GM19463 (cell line): ENCODE data around the gene SMYD1.

Source experiments
- ATAC-seq: cut with Tn5 transposase; IDR thresholded peaks from one replicate; pipeline ENCODE4 v1.9.1; 2021; ENCODE audit warnings: mild to moderate bottlenecking, moderate library complexity; ENCODE audit not compliant: unreplicated experiment

The SMYD1 gene

DNA sequence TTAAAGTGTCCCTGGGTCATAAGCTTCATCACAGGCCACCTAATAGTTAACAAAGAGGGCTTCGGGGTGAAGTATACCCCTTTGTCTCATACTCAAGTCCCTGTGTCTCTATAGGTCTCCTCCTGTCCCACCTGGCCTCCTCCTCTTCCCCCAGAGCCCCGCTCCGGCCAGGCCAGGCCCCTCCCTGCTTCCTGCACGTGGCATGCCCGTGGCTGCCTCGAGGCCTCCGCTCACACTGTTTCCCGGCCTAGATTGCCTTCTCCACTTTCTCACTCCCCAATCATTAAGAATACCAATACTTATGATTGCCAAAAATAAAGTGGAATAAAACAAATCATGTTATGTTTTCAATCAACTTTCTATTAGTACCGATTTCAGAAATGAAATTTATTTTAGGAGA, 18.8 kb downstream of the SMYD1 start:
- no peak for ATAC-seq

DNA sequence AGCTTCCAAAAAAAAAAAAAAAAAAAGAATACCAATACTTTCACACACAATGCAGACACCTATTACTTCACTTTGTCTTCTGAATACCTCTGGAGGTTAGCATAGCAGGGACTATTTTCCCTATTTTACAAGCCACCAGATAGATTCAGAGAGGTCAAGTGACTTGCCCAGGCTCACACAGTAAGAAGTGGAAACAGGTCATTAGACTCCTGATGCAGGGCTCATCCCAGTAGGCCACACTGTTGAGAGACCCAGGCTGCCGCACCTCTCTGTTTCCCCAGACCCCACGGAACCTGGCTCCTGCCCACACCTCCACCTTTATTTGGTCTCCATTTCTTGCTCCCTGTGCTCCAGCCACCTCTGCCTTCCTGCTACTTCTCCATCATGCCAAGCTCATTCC, 19.4 kb downstream of the SMYD1 start:
- no peak for ATAC-seq

DNA sequence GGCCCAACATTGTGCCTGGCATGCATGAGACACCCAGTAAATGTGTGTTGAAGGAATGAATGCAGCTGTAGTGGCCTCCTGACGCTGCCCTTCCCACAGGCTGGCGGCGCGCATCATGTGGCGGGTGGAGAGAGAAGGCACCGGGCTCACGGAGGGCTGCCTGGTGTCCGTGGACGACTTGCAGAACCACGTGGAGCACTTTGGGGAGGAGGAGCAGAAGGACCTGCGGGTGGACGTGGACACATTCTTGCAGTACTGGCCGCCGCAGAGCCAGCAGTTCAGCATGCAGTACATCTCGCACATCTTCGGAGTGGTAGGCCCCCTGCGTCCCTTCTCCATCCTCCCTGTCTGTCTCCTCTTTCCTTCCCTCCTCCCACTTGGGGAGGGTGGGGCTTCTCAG, 20.1 kb downstream of the SMYD1 start:
- no peak for ATAC-seq

DNA sequence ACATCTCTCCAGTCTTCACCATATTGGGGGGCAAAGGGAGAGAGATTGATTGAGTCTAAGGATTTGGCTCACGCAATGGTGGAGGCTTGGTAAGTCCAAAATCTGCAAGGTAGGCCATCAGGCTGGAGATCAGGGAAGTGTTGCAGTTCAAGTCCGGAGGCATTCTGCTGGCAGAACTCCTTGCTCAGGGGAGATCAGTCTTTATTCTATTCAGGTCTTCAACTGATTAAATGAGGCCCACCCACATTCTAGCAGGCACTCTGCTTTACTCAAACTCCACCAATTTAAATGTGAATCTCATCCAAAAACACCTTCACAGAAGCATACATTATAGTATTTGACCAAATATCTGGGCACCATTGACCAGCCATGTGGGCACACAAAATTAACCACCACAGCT, 21.4 kb downstream of the SMYD1 start:
- no peak for ATAC-seq

DNA sequence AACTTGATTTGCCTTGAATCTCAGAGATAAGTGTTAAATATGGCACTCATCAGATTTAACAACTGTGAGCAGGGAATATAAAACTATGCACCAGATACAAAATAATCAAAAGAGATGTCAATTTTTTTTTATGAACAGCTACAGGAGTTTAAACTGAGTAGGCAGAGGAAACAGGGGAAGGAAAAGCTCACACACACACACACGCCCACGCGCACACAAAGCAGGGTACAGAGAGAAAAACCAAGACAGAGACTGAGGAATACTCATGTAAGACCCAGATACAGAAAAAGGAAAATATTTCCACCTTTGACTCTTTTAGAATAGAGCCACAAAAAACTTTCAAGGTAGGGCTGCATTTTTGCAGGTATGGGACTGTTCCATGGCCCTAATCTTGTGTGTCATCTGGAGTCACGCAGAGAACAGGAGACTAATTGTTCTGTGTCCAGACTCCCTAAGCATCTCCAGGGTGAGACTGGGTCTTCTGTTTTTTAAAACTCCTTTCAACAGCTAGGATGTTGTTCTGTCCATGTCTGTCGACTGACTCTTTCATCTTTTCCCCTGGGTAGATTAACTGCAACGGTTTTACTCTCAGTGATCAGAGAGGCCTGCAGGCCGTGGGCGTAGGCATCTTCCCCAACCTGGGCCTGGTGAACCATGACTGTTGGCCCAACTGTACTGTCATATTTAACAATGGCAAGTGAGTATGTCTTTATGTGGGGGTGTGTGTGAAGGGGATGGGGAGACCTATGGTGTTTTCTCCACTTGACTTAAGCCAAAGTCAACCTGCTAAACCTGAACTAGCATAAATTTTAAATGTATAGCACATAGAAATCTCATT, 23.0 kb downstream of the SMYD1 start:
- ATAC-seq, result no peak

DNA sequence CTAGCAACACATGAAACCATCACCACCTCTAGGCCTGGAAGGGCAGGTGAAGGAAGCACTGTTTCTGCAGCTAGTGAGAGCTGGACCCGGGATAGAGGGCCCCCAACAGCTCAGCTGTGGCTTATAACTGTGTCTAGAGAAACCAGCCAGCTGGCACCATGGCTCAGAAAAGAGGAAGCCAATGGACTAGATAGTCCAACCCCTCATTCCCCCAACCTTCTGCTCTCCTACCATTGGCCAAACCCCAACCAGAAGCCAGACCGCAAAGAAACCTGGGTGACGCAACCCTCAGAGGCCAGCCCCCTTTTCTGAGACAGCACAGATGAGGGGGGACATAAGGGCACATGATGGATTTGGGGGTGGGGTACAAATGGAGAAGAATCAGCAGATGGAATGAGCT, 24.3 kb downstream of the SMYD1 start:
- no peak for ATAC-seq

DNA sequence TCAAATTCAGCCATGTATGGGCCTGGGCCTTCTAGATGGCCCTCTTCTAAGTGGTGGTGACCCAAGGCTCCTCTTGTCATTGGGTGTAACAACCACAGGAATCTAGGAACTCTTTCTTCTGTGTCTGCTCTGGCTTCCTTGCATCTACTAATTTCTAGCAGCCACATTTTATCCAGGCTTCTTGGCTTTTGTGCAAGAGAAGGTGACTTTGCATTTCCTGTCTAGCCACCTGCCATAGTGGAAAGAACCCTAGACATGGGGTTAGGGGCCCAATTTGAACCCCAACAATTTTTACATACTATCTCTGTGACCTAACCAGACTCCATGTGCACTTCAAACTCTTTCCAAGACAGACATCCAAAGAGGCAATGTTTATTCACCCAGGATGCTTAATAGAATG, 25.1 kb downstream of the SMYD1 start:
- ATAC-seq, result no peak

DNA sequence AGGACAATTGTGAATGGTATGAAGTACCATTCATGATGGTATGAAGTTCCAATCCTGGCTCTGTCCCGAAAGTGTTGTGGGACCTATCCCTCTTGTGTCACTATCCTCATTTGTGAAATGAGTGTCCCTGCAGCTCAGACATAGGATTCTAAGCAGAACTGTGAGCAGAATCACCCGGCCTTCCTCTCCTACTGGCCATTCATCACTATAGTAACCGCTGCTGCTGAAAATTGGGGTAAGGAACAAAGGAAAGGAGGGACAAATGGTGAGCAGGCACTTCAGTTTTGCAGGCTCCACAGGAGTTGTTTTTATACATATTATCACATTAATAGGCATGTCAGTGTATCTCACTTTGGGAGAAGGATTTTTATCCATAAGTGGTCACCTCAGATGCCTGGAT, 27.4 kb downstream of the SMYD1 start:
- no peak for ATAC-seq

DNA sequence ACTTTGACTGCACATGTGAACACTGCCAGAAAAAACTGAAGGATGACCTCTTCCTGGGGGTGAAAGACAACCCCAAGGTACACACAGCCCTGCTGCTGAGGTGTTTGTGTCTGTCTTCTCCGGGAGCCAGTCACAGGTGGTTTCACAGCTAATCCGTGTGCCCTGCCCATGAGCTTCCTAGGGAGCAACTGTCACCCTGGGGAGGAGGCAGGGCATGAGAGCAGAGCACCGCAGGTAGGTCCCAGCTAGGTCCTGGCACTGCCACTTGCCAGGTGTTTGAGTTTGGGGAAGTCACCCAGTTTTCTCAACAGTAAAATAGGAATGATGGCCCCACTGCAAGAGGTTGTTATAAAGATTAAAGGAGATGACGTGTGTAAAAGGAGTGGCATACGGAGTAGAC, 29.1 kb downstream of the SMYD1 start:
- no peak for ATAC-seq

DNA sequence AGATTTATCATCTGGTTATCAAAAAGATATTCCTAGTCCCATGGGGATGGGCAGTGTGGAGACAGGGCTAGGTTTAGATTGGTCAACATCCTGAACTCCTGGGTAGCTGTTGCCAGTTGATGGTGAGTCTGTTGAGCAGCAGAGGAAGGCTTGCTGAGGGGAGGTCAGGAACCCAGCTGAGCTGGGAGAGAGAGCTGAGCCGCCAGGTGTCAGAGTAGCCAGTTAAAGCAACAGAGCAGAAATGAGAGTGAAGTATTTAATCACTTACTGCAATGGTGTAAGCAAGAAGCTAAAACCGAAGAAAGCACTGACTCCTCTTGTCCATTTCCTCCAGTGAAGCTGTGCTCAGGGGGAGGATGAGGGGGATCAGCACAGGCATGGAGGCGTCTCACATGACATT, 29.6 kb downstream of the SMYD1 start:
- no peak for ATAC-seq

DNA sequence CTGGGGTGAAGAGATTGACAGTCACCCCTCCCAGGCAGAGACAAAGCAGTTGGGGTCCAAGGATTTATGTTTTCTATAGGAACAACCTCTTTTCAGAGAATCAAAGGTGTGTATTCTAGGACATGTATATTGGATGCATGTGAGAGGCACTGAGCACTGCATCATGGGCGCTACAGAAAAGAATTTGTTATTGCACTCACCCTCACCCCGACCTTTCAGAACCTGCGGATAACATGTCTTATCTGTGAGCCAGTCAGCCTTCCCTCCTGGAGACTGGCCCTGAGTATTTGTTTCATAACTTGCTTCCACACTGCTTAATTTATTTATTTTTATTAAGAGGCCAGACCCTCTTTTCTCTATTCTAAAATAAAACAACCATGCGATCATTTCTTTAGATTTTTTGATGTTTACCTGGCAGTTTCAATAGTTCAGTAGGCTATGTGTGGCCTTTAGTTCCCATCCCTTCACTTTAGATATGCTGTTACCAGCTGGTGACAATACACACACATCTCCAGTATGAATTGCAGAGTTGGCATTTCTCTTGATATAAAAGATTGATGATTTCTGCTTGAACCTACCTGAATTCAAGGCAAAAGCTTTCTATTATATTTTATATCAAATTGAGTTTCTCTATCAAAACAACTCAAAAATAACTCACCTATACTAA, 30.4 kb downstream of the SMYD1 start:
- ATAC-seq, result no peak

DNA sequence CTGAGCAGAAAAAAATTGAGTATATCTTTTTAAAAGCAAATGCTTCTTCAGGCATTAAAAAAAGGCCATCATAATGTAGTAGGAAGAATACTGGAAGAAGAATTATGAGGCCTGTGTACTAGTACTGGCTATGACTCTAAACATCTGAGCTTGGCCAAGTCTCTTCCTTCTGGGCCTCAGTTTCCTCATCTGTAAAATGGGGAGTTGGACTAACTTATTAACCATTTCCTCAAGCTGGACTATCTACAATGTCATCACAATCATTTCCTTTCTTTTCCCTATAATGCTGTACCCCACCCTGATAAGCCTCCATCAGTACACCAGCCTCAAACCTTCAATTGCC, 30.9 kb downstream of the SMYD1 start:
- ATAC-seq, result no peak

DNA sequence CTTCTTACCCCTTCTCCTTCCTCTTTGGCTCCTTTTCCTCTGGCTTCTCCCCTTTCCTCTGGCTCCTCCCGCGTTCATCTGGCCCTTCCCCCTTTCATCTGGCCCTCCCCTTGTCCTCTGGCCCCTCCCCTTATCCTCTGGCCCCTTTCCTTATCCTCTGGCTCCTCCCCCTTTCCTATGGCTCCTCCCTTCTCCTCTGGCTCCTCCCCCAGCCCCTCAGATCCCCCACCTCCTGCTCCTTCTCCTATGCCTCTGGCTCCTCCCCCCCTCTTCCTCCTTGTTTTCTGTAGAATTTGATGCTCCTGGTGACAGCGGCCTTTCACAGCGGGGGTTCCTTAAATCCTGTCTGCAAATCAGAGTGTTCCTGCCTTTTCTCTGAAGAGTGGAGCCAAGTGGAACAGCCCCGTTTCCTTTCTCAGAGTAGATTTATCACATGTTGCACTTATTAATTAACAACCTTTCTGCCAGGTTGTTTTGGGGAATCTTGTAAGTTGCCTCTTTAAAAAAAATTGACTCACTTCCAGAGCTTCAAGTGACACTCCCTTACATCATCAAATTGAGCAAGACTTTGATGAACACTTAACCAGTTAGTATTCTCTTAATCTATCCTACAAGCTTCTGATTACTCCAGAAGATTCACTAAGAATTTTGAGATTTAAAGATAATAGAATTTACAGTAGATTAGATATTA, 32.3 kb downstream of the SMYD1 start:
- no peak for ATAC-seq

DNA sequence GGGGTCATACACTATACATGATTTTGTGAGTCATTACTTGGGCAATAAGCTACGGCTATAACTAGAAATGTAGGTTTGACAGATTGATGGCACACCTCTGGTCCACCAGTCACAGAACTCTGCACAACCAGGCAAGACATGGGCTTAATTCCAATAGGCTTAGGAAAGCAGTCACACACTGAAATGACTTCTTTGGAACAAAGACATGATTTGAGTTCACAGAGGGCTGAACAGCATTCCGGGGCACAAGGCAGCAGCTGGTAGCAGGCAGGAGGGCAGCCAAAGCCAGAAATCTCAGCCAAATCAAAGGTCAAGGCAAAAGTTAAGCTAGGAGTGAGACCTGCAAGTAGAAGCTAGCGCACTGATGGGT, 32.8 kb downstream of the SMYD1 start:
- ATAC-seq, result no peak

DNA sequence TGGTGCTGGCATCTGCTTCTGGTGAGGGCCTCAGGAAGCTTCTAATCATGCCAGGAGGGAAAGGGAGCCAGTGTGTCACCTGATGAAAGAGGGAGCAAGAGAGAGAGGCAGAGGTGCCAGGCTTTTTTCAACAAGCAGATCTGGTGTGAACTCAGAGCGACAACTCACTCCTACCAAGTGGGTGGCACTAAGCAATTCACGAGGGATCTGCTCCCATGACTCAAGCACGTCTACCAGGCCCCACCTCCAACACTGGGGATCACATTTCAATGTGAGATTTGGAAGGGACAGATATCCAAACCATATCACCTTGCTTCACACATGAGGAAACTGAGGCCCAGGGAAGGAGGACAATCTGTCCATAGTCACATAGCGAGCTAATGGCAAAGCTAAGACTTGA, 41.2 kb downstream of the SMYD1 start:
- ATAC-seq, result no peak

DNA sequence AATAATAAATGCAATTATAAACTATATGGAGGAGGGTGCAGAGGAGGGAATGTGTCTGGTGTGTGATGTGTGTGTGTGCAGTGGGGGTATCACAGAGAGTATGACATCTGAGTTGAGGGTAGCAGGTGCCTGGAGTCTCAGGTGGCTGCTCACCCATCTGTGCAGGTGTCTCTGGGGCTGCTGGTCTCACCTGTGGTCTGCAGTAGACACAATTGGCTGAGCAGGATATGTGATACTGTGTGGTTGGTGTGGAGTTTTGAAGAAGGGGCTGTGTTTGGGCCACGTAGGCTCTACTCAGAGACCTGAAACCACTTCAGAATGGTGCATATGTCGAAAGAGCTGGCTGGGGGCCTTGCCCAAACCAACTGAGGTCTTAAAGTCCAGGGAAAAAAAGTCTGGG, 43.2 kb downstream of the SMYD1 start:
- no peak for ATAC-seq

DNA sequence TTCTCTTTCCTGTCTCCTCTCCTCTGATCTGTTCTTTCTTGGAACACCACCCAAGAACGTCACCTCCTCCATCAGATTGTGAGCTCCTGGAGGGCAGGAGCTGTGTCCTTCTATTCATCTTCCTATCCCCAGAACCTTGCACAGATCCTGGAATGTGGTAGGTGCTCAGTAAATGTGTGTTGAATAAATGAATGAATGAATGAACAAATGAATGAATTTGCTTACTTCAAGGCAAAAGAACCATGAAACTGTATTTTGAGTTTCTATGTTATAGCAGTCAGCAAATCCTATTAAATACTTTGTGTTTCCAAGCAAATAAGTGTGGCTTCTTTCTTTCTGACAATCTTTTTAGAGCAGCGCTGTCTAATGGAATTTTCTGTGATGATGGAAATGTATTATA, 45.4 kb downstream of the SMYD1 start:
- ATAC-seq, result no peak

DNA sequence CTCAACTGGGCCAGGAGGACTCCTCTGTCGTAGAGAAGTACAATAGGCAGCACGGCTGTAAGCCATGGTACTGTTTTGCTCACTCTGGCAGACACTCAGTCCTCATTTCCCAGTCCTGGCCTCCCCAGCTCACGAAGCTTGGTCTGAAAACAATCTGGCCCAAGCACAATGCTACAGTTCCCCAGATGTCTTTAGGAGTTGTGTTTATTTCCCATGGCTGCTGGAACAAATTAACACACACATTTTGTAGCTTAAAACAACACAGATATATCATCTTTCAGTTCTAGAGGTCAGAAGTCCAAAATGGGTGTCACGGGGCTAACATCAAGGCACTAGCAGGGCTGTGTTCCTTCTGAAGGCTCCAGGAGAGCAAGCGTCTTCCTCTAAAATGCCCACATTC, 47.3 kb downstream of the SMYD1 start:
- no peak for ATAC-seq

DNA sequence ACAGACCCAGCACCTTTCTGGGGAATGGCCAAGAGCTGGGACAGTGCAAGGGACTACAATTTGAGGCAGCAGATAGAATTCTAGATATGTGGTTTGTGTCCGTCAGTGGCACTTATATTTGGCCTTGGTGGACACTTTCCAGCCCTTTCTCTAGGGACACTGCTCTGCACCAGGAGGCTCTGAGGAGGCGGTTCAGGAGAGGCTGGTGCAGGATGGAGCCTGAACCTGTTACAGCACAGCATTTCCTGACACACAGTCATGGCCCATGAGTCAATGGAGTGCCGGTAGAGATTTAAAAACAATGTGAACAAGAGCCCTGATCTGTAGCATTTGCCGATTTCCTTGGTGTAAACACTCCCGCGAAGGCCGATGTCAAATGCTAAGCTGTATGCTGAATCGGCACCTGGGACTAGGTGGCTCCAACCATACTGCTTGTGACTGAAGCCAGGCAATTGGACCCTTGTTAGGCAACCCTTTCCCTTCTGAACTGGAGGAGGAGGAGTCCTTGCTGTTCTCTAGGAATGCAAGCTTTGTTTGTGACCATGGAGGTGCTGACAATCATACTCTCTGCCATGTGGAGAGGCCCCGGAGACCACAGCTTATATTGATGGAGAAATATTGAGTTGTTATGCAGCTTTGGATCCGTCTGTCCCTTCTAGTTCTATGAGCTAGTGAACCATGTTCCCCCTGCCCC, 48.3 kb downstream of the SMYD1 start:
- ATAC-seq, result no peak

DNA sequence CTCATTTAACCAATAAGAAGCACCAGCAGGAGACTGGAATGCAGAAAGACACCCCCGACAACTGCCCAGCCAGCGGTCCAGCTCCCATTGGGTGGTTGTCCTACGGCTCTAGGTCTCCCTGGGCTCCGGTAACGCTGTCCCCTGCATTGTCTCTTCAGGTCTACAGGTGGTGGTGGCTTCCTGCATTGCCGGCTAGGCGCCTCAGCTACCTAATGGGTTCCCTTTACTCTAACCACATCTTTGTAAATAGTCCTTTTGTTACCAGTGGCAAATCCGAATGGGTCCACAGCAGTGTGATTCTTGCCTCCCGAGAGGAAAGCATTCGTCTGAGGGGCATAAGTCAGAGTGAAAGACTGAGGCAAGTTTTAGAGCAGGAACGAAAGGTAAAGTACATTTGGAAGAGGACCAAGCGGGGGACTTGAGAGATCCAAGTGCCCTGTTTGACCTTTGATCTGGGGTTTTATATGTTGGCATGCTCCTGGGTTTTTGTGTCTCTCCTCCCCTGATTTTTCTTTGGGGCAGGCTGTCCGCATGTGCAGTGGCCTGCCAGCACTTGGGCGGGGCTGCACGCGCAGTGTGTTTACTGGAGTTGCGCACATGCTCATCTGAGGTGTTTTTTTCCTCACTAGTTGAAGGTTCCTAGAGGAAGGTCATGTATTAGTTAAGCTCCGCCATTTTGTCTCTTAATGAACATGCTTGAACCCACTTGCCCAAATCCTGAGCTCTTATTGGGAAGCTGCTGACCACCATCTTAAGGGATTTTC, 49.2 kb downstream of the SMYD1 start:
- ATAC-seq, result no peak

DNA sequence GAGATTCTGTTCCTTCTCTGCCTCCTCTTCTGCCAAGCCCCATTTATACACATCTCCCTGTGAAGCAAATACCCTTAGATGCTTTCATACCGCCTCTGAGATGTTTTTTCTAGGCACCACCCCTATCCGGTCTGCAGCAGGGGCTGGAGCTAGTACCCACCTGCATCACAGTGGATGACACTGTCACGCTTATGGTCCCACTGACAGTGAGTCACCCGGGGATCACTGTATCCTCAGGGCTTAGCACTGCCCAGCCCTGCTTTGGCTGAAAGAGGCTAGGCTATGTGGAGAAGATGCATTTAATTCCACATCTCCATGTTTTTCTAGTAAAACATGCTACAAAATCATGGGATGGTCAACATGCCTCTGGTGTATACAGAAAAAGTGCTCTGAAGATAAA, 50.3 kb downstream of the SMYD1 start:
- no peak for ATAC-seq
